GM12878 (cell line): Measurements from ENCODE around the gene RNF181. TPM values are rescaled to one million over a fixed set of nuclear protein-coding genes. Genes with fewer than 3 reads are reported as not detected.
A peak's percentile ranks its signal among the peaks of the same experiment; 100 is the strongest.

Experiments used
- ATAC-seq: fragments of 200-7000 bp; cut with Tn5 transposase; 3 replicates; pipeline ENCODE4 v1.9.1; 2020; ENCODE audit warnings: mild to moderate bottlenecking, moderate library complexity
- BruUV-seq: library from RNA; stranded (reverse); fragments of 400-500 nt; replicated peaks from 2 replicates; lab custom pipeline; 2021; lab: Mats Ljungman, UMichigan
- CTCF ChIA-PET: fragments of 300-600 bp; sonication (Branson Sonifier 250); formaldehyde crosslinking; extraction: SDS; loops from one replicate; lab custom pipeline; 2021; ENCODE audit warnings: inconsistent platforms; lab: Yijun Ruan, JAX
- POLR2A ChIA-PET: fragments of 350-600 bp; formaldehyde crosslinking; extraction: SDS; loops from one replicate; lab custom pipeline; 2021; ENCODE audit warnings: inconsistent platforms; lab: Charles Lee
- RAD21 ChIA-PET: fragments of 300-600 bp; sonication (Branson Sonifier 250); formaldehyde crosslinking; loops from one replicate; lab custom pipeline; 2023; ENCODE audit warnings: antibody characterized with exemption; ENCODE audit not compliant: unreplicated experiment; lab: Charles Lee
- SMC1A ChIA-PET: fragments of 300-600 bp; sonication (Branson Sonifier 250); formaldehyde crosslinking; loops from one replicate; lab custom pipeline; 2023; ENCODE audit not compliant: unreplicated experiment, uncharacterized antibody; lab: Charles Lee
- DNase-seq: peaks from one replicate; pipeline ENCODE4 v3.0.0-alpha.2; 2011; ENCODE audit warnings: low read depth, low spot score
- FAIRE-seq: peaks from 3 replicates; lab custom pipeline; 2011; peaks lifted over from hg19 to GRCh38; lab: Jason Lieb, UNC
- H2AFZ ChIP-seq: 2 replicates; pipeline ENCODE4 v1.6.0; 2011; ENCODE audit warnings: low read depth, low read length, control low read depth; ENCODE audit not compliant: control insufficient read depth
- H3K27ac ChIP-seq: 2 replicates; pipeline ENCODE4 v1.5.1; 2011; ENCODE audit warnings: control low read depth; ENCODE audit not compliant: control insufficient read depth, insufficient read depth
- H3K27me3 ChIP-seq, 2 experiments: replicated peaks in 1 of 2; 2 replicates each; pipeline versions ENCODE4 v1.6.0 to v1.6.1; 2011; ENCODE audit warnings: low read length in 1 of 2; ENCODE audit not compliant: control insufficient read depth in 2 of 2, insufficient read depth in 2 of 2
- H3K36me3 ChIP-seq, 2 experiments: 2 replicates each; pipeline ENCODE4 v1.5.1; 2011; ENCODE audit warnings: low read length in 1 of 2; ENCODE audit not compliant: control insufficient read depth in 2 of 2, insufficient read depth in 2 of 2
- H3K4me1 ChIP-seq: 2 replicates; pipeline ENCODE4 v1.6.1; 2011; ENCODE audit warnings: mild to moderate bottlenecking, low read length, moderate library complexity, mixed read lengths; ENCODE audit not compliant: control insufficient read depth, insufficient read depth
- H3K4me2 ChIP-seq: 2 replicates; pipeline ENCODE4 v1.6.0; 2011; ENCODE audit warnings: control low read depth; ENCODE audit not compliant: control insufficient read depth, insufficient read depth
- H3K4me3 ChIP-seq: fragments of 200-600 bp; sonication (generic); 2 replicates; pipeline ENCODE4 v1.5.1; 2016
- H3K79me2 ChIP-seq: 2 replicates; pipeline ENCODE4 v1.6.0; 2011; ENCODE audit warnings: low read length; ENCODE audit not compliant: control insufficient read depth, insufficient read depth
- H3K9ac ChIP-seq: 2 replicates; pipeline ENCODE4 v1.8.0; 2011; ENCODE audit warnings: low read length, control low read depth, mixed read lengths; ENCODE audit not compliant: control insufficient read depth, insufficient read depth
- H3K9me3 ChIP-seq: replicated peaks from 3 replicates; pipeline ENCODE4 v1.5.1; 2011; ENCODE audit warnings: mild to moderate bottlenecking, low read length; ENCODE audit not compliant: control insufficient read depth, insufficient read depth
- H4K20me1 ChIP-seq: 2 replicates; pipeline ENCODE4 v1.6.0; 2011; ENCODE audit not compliant: control insufficient read depth, insufficient read depth
- ATF7 ChIP-seq: fragments of 450-650 bp; IDR thresholded peaks from 2 replicates; pipeline ENCODE4 v1.6.1; 2016; ENCODE audit warnings: low read depth, mild to moderate bottlenecking
- BRCA1 ChIP-seq: IDR thresholded peaks from 2 replicates; pipeline ENCODE4 v1.6.1; 2011; ENCODE audit warnings: low read depth, low read length, improper control_type of control experiment
- E2F8 ChIP-seq: fragments of 450-650 bp; IDR thresholded peaks from 2 replicates; pipeline ENCODE4 v1.6.1; 2018; ENCODE audit warnings: mild to moderate bottlenecking, low read depth, moderate library complexity; ENCODE audit not compliant: partially characterized antibody
- EP300 ChIP-seq, 2 experiments: fragments of 150-350 bp in 1 of 2; IDR thresholded peaks; 2 replicates each; pipeline ENCODE4 v1.6.1; 2011 to 2012; ENCODE audit warnings: low read depth in 2 of 2, low read length in 2 of 2, borderline replicate concordance in 1 of 2, improper control_type of control experiment in 1 of 2, inconsistent platforms in 1 of 2; ENCODE audit not compliant: control insufficient read depth in 1 of 2
- JUNB ChIP-seq: IDR thresholded peaks from 2 replicates; pipeline ENCODE4 v1.6.1; 2016; ENCODE audit warnings: antibody characterized with exemption, mild to moderate bottlenecking
- JUND ChIP-seq: IDR thresholded peaks from 2 replicates; pipeline ENCODE4 v1.6.1; 2012; ENCODE audit warnings: low read depth, mild to moderate bottlenecking, low read length, improper control_type of control experiment, moderate library complexity
- PML ChIP-seq: IDR thresholded peaks from 2 replicates; pipeline ENCODE4 v1.6.1; 2012; ENCODE audit warnings: low read length, inconsistent platforms
- SKIL ChIP-seq: fragments of 450-650 bp; IDR thresholded peaks from 2 replicates; pipeline ENCODE4 v1.6.1; 2017; ENCODE audit warnings: mild to moderate bottlenecking, low read depth, inconsistent platforms; ENCODE audit not compliant: poor library complexity, severe bottlenecking
- SREBF1 ChIP-seq: IDR thresholded peaks from 2 replicates; pipeline ENCODE4 v1.6.1; 2012; ENCODE audit warnings: mild to moderate bottlenecking, low read length
- SUPT20H ChIP-seq: IDR thresholded peaks from 2 replicates; pipeline ENCODE4 v1.6.1; 2011; ENCODE audit warnings: low read depth, mild to moderate bottlenecking, low read length, moderate library complexity, borderline replicate concordance; ENCODE audit not compliant: control insufficient read depth
- TARDBP ChIP-seq: IDR thresholded peaks from 2 replicates; pipeline ENCODE4 v1.6.1; 2016; ENCODE audit warnings: borderline replicate concordance
- TBL1XR1 ChIP-seq: IDR thresholded peaks from 2 replicates; pipeline ENCODE4 v1.6.1; 2012; ENCODE audit warnings: low read depth, low read length, improper control_type of control experiment
- WGBS: methylation state at CpG from one replicate; pipeline ENCODE4 v1.1.6; 2016; ENCODE audit warnings: low lambda C conversion rate; ENCODE audit not compliant: insufficient replicate concordance, insufficient coverage; ENCODE audit errors: missing lambda C conversion rate; 5-methylcytosine and 5-hydroxymethylcytosine counted together
- in situ Hi-C: fragments of 300-500 bp; cut with MboI; formaldehyde crosslinking; loops from 9 replicates; pipeline ENCODE4 v1.14.3; 2018; ENCODE audit warnings: mixed read lengths
- intact Hi-C: fragments of 100-400 bp; cut with micrococcal nuclease; formaldehyde crosslinking; loops from one replicate; pipeline ENCODE4 v1.14.2; 2022; ENCODE audit not compliant: unreplicated experiment
- polyA plus RNA-seq, 11 experiments: library from polyadenylated mRNA; depleted of rRNA in 4 of 11; unstranded in 6 of 11; stranded (reverse) in 5 of 11; fragments of >200 nt; fragmentation: Nextera tagmentation in 4 of 11; fragmentation: Illumina TruSeq in 1 of 11; extraction: Ambion mirVana in 4 of 11; extraction: Trizol in 1 of 11; gene quantifications; 1 replicate in 1 of 11; 2 replicates in 10 of 11; pipeline versions ENCODE4 v1.2.1 to v1.2.3, GENCODE V29; 2011 to 2016; ENCODE audit warnings: inconsistent platforms in 2 of 11, missing spikeins in 2 of 11, low read depth in 1 of 11
- total RNA-seq, 4 experiments: library from RNA; depleted of rRNA in 3 of 4; stranded (reverse); fragments of >200 nt in 3 of 4; fragmentation: Illumina TruSeq in 1 of 4; extraction: Trizol in 1 of 4; gene quantifications; 2 replicates each; pipeline versions ENCODE4 v1.2.1 to v1.2.3, GENCODE V29; 2013 to 2021
- TF ChIP-seq, protein P1 (sequence below): IDR thresholded peaks from 2 replicates; pipeline ENCODE4 v1.6.1; 2011; ENCODE audit warnings: low read depth, mild to moderate bottlenecking, low read length, moderate library complexity, borderline replicate concordance; ENCODE audit errors: extremely low read depth
- TF ChIP-seq, protein P2 (sequence below): fragments of 450-650 bp; IDR thresholded peaks from 2 replicates; pipeline ENCODE4 v1.6.1; 2017; ENCODE audit warnings: low read depth, mild to moderate bottlenecking, moderate library complexity
- TF ChIP-seq, protein P3 (sequence below): IDR thresholded peaks from 2 replicates; pipeline ENCODE4 v1.6.1; 2011; ENCODE audit warnings: borderline replicate concordance, low read depth, mild to moderate bottlenecking, moderate library complexity, mixed read lengths, low read length; ENCODE audit not compliant: insufficient read depth; ENCODE audit errors: extremely low read length

RNF181 gene
- total and polyA plus RNA-seq, 10 of the 15 experiments (the other 5 are each of a cell fraction or from before 2014, with no cell fraction given): 101 to 409 (median 213) TPM

- no peak for DNase-seq
- ChIA-PET RAD21 (no interaction called here), SMC1A (interaction anchor here (0.9 to 1.0 kb wide), 2 partner anchors 23 to 24 kb away, joined by 3 to 4 read pairs; no protein-coding TSS in a partner anchor), CTCF (interaction anchor here (0.7 to 1.1 kb wide), 3 partner anchors 10 to 12 kb away, joined by 3 to 4 read pairs (median 3); no protein-coding TSS in a partner anchor), POLR2A (interaction anchor here (1.4 to 6.2 kb wide), 2 partner anchors 25 to 31 kb away, joined by 4 to 32 read pairs; partner anchors contain the start of genes MAT2A and RNF181)
- BruUV-seq: no TSS peak
- WGBS: 99% methylated on average over 5 of the region's 5 CpGs
- no peak overlapping the region for H3K9ac ChIP-seq
- H3K79me2 ChIP-seq: peaks cover 15% of the 10 kb centered on the region
- peak; percentile 47 for FAIRE-seq
- no peaks in the 10 kb centered on the region for H3K27me3 ChIP-seq
- intact Hi-C loops (no loop called here), in situ Hi-C loops (no loop called here)
- H3K4me2 ChIP-seq: no peak overlapping the region
- H3K9me3 ChIP-seq: no peaks in the 10 kb centered on the region
- peak; percentile 58 for ATAC-seq
- H3K27ac ChIP-seq: no peak overlapping the region
- H4K20me1 ChIP-seq: no peaks in the 10 kb centered on the region
- H3K4me3 ChIP-seq: no peak overlapping the region
- no peak overlapping the region for H2AFZ ChIP-seq
- 0 out of 4 replicates have a peak, but pooled peaks cover 0 to 1% of the 10 kb centered on the region in 2 experiments for H3K36me3 ChIP-seq
- no peaks in the 10 kb centered on the region; the same call in 1 of the 2 replicates for H3K4me1 ChIP-seq
- no peak for TF ChIP-seq BRCA1
- TF ChIP-seq SREBF1: no peak
- TF ChIP-seq, protein P1, sequence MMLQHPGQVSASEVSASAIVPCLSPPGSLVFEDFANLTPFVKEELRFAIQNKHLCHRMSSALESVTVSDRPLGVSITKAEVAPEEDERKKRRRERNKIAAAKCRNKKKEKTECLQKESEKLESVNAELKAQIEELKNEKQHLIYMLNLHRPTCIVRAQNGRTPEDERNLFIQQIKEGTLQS: no peak
- TF ChIP-seq SKIL: no peak
- no peak for TF ChIP-seq PML
- peak; percentile 94 for TF ChIP-seq ATF7
- no peak for TF ChIP-seq EP300 (IDR thresholded peaks at IDR 0.05; ENCODE audit: borderline replicate concordance in 1 of 2, control insufficient read depth in 1 of 2, low read depth in 2 of 2, low read length in 2 of 2)
- no peak for TF ChIP-seq TBL1XR1
- 0 out of 2 replicates have a peak, but pooled peaks have one; percentile 24 for TF ChIP-seq JUND
- TF ChIP-seq E2F8: no peak
- 0 out of 2 replicates have a peak, but pooled peaks have one; percentile 34 for TF ChIP-seq JUNB
- TF ChIP-seq SUPT20H: no peak
- TF ChIP-seq, protein P2, sequence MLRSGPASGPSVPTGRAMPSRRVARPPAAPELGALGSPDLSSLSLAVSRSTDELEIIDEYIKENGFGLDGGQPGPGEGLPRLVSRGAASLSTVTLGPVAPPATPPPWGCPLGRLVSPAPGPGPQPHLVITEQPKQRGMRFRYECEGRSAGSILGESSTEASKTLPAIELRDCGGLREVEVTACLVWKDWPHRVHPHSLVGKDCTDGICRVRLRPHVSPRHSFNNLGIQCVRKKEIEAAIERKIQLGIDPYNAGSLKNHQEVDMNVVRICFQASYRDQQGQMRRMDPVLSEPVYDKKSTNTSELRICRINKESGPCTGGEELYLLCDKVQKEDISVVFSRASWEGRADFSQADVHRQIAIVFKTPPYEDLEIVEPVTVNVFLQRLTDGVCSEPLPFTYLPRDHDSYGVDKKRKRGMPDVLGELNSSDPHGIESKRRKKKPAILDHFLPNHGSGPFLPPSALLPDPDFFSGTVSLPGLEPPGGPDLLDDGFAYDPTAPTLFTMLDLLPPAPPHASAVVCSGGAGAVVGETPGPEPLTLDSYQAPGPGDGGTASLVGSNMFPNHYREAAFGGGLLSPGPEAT: 0 out of 2 replicates have a peak, but pooled peaks have one; percentile 19
- TF ChIP-seq, protein P3, sequence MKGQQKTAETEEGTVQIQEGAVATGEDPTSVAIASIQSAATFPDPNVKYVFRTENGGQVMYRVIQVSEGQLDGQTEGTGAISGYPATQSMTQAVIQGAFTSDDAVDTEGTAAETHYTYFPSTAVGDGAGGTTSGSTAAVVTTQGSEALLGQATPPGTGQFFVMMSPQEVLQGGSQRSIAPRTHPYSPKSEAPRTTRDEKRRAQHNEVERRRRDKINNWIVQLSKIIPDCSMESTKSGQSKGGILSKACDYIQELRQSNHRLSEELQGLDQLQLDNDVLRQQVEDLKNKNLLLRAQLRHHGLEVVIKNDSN: no peak
- no peak for TF ChIP-seq TARDBP
Measured at GRCh38 chr2:85564144-85564563, 31.4 kb upstream of the RNF181 start.
